Liver (tissue), 9 donors: ENCODE data around the gene MOCS3. TPM values are rescaled to one million over a fixed set of nuclear protein-coding genes. Genes with fewer than 3 reads are reported as not detected.
A peak's percentile ranks its signal among the peaks of the same experiment; 100 is the strongest.

Experiments used
- DNase-seq: peaks from one replicate; pipeline ENCODE4 v3.0.0-alpha.2; 2017; ENCODE audit warnings: low spot score
- H3K27ac ChIP-seq, 2 donors: one replicate each; pipeline ENCODE4 v1.7.0; 2013; ENCODE audit warnings: inconsistent platforms in 2 of 2, low read length in 2 of 2, control low read depth in 1 of 2, low read depth in 1 of 2, mild to moderate bottlenecking in 1 of 2
- H3K27me3 ChIP-seq, 4 donors: one replicate each; pipeline versions ENCODE4 v1.6.1 to v1.7.0; 2013; ENCODE audit warnings: low read length in 3 of 4, inconsistent platforms in 1 of 4, mild to moderate bottlenecking in 1 of 4, moderate library complexity in 1 of 4; ENCODE audit not compliant: control insufficient read depth in 4 of 4, insufficient read depth in 4 of 4
- H3K36me3 ChIP-seq, 4 donors: one replicate each; pipeline versions ENCODE4 v1.6.1 to v1.7.0; 2013; ENCODE audit warnings: low read length in 3 of 4, mild to moderate bottlenecking in 3 of 4, low read depth in 1 of 4, moderate library complexity in 1 of 4; ENCODE audit not compliant: control insufficient read depth in 4 of 4, insufficient read depth in 3 of 4
- H3K4me1 ChIP-seq, 4 donors: one replicate each; pipeline versions ENCODE4 v1.6.1 to v1.7.0; 2013; ENCODE audit warnings: low read length in 3 of 4, mild to moderate bottlenecking in 3 of 4, moderate library complexity in 1 of 4; ENCODE audit not compliant: control insufficient read depth in 4 of 4, insufficient read depth in 4 of 4
- H3K4me3 ChIP-seq, 3 donors: one replicate each; pipeline versions ENCODE4 v1.6.1 to v1.7.0; 2013; ENCODE audit warnings: low read length in 3 of 3, control low read depth in 1 of 3, low read depth in 1 of 3, mild to moderate bottlenecking in 1 of 3
- H3K9ac ChIP-seq, 2 donors: one replicate each; pipeline ENCODE4 v1.7.0; 2013; ENCODE audit warnings: low read length in 2 of 2, mild to moderate bottlenecking in 2 of 2, moderate library complexity in 2 of 2, control low read depth in 1 of 2, low read depth in 1 of 2
- H3K9me3 ChIP-seq, 4 donors: one replicate each; pipeline versions ENCODE4 v1.6.1 to v1.7.0; 2013; ENCODE audit warnings: low read length in 3 of 4; ENCODE audit not compliant: control insufficient read depth in 4 of 4
- EGR1 ChIP-seq, 2 donors: IDR thresholded peaks; 2 replicates each; pipeline ENCODE4 v1.6.1; 2016 to 2018; ENCODE audit warnings: antibody characterized with exemption in 2 of 2, low read depth in 2 of 2
- FOXA1 ChIP-seq: IDR thresholded peaks from 2 replicates; pipeline ENCODE4 v1.6.1; 2016; ENCODE audit warnings: antibody characterized with exemption
- FOXA2 ChIP-seq: IDR thresholded peaks from 2 replicates; pipeline ENCODE4 v1.6.1; 2016; ENCODE audit warnings: antibody characterized with exemption
- GABPA ChIP-seq, 2 donors: IDR thresholded peaks in 1 of 2; conservative IDR thresholded peaks in 1 of 2; 2 replicates each; pipeline ENCODE4 v1.6.1; 2016; ENCODE audit warnings: antibody characterized with exemption in 2 of 2, mild to moderate bottlenecking in 1 of 2, moderate library complexity in 1 of 2
- HNF4A ChIP-seq, 2 donors: conservative IDR thresholded peaks; 2 replicates each; pipeline ENCODE4 v1.6.1; 2016; ENCODE audit warnings: antibody characterized with exemption in 2 of 2, mild to moderate bottlenecking in 2 of 2
- HNF4G ChIP-seq: IDR thresholded peaks from 2 replicates; pipeline ENCODE4 v1.6.1; 2016; ENCODE audit warnings: antibody characterized with exemption
- JUND ChIP-seq, 2 donors: IDR thresholded peaks; 2 replicates each; pipeline ENCODE4 v1.6.1; 2016; ENCODE audit warnings: antibody characterized with exemption in 2 of 2
- NR2F2 ChIP-seq: IDR thresholded peaks from 2 replicates; pipeline ENCODE4 v1.6.1; 2016; ENCODE audit warnings: antibody characterized with exemption
- RAD21 ChIP-seq, 2 donors: IDR thresholded peaks; 2 replicates each; pipeline ENCODE4 v1.6.1; 2016; ENCODE audit warnings: antibody characterized with exemption in 2 of 2, mild to moderate bottlenecking in 2 of 2
- RXRA ChIP-seq, 2 donors: IDR thresholded peaks; 2 replicates each; pipeline ENCODE4 v1.6.1; 2017 to 2018; ENCODE audit warnings: antibody characterized with exemption in 2 of 2, mild to moderate bottlenecking in 1 of 2
- SP1 ChIP-seq: IDR thresholded peaks from 2 replicates; pipeline ENCODE4 v1.6.1; 2018; ENCODE audit warnings: antibody characterized with exemption, mild to moderate bottlenecking
- TAF1 ChIP-seq: conservative IDR thresholded peaks from 2 replicates; pipeline ENCODE4 v1.6.1; 2016; ENCODE audit warnings: antibody characterized with exemption, mild to moderate bottlenecking
- YY1 ChIP-seq: IDR thresholded peaks from 2 replicates; pipeline ENCODE4 v1.6.1; 2016; ENCODE audit warnings: antibody characterized with exemption, mild to moderate bottlenecking
- ZBTB33 ChIP-seq: IDR thresholded peaks from 2 replicates; pipeline ENCODE4 v1.6.1; 2016; ENCODE audit warnings: antibody characterized with exemption
- WGBS: extraction: QIAGEN DNeasy Blood & Tissue Kit; methylation state at CpG from one replicate; pipeline ENCODE4 v1.1.7; 2013; 5-methylcytosine and 5-hydroxymethylcytosine counted together
- polyA plus RNA-seq, 2 donors: library from polyadenylated mRNA; stranded (reverse) in 1 of 2; unstranded in 1 of 2; fragments of 200-250 nt in 1 of 2; fragments of >200 nt in 1 of 2; fragmentation: Nextera tagmentation in 1 of 2; extraction: Ambion mirVana in 1 of 2; gene quantifications; one replicate each; pipeline versions ENCODE4 v1.2.1 to v1.2.3, GENCODE V29; 2013 to 2015
- total RNA-seq, 2 donors: library from RNA; depleted of rRNA; stranded (reverse); fragments of >200 nt; gene quantifications; one replicate each; pipeline ENCODE4 v1.2.3, GENCODE V29; 2014
- TF ChIP-seq, protein P1 (sequence below): IDR thresholded peaks from 2 replicates; pipeline ENCODE4 v1.6.1; 2016; ENCODE audit warnings: antibody characterized with exemption, mild to moderate bottlenecking
- TF ChIP-seq, protein P2 (sequence below): IDR thresholded peaks from 2 replicates; pipeline ENCODE4 v1.6.1; 2016; ENCODE audit warnings: antibody characterized with exemption
- TF ChIP-seq, protein P3 (sequence below): fragments of 150-350 bp; IDR thresholded peaks from 2 replicates; pipeline ENCODE4 v1.5.1; 2017; ENCODE audit warnings: improper control_type of control experiment, low read depth, low read length; ENCODE audit not compliant: missing input control
- donor health status: healthy.
- donor health status: healthy.
- donor health status: healthy.
- donor health status: healthy.
- donor health status: healthy.

The MOCS3 gene
- total and polyA plus RNA-seq, 4 donors = 1.7 to 4.3 (median 3.2) TPM

- WGBS = under 1% methylated on average over 79 of the region's 79 CpGs
- peak overlapping the region; percentile 57 to 100 (median 84) for H3K4me3 ChIP-seq
- DNase-seq = peak; percentile 50
- H3K9ac ChIP-seq = peak overlapping the region; percentile 68 to 73
- H3K4me1 ChIP-seq = peaks cover 6 to 31% (median 28%) of the 10 kb centered on the region in 4 donors
- H3K27me3 ChIP-seq = no peaks in the 10 kb centered on the region
- no peaks in the 10 kb centered on the region for H3K9me3 ChIP-seq
- H3K27ac ChIP-seq = peak overlapping the region; percentile 99 to 100
- TF ChIP-seq RAD21 (IDR thresholded peaks at IDR 0.05) = no peak
- TF ChIP-seq, protein P1, sequence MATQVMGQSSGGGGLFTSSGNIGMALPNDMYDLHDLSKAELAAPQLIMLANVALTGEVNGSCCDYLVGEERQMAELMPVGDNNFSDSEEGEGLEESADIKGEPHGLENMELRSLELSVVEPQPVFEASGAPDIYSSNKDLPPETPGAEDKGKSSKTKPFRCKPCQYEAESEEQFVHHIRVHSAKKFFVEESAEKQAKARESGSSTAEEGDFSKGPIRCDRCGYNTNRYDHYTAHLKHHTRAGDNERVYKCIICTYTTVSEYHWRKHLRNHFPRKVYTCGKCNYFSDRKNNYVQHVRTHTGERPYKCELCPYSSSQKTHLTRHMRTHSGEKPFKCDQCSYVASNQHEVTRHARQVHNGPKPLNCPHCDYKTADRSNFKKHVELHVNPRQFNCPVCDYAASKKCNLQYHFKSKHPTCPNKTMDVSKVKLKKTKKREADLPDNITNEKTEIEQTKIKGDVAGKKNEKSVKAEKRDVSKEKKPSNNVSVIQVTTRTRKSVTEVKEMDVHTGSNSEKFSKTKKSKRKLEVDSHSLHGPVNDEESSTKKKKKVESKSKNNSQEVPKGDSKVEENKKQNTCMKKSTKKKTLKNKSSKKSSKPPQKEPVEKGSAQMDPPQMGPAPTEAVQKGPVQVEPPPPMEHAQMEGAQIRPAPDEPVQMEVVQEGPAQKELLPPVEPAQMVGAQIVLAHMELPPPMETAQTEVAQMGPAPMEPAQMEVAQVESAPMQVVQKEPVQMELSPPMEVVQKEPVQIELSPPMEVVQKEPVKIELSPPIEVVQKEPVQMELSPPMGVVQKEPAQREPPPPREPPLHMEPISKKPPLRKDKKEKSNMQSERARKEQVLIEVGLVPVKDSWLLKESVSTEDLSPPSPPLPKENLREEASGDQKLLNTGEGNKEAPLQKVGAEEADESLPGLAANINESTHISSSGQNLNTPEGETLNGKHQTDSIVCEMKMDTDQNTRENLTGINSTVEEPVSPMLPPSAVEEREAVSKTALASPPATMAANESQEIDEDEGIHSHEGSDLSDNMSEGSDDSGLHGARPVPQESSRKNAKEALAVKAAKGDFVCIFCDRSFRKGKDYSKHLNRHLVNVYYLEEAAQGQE = no peak
- no peak for TF ChIP-seq EGR1 (IDR thresholded peaks at IDR 0.05; ENCODE audit: low read depth in 2 of 2)
- TF ChIP-seq HNF4G = no peak
- no peak for TF ChIP-seq NR2F2
- no peak for TF ChIP-seq FOXA2
- no peak for TF ChIP-seq FOXA1
- TF ChIP-seq ZBTB33 = no peak
- TF ChIP-seq TAF1 = no peak
- no peak for TF ChIP-seq GABPA (IDR thresholded peaks at IDR 0.05 in 1 of 2, conservative IDR thresholded peaks at IDR 0.05 in 1 of 2)
- no peak for TF ChIP-seq HNF4A (conservative IDR thresholded peaks at IDR 0.05)
- TF ChIP-seq JUND (IDR thresholded peaks at IDR 0.05) = no peak
- TF ChIP-seq, protein P2, sequence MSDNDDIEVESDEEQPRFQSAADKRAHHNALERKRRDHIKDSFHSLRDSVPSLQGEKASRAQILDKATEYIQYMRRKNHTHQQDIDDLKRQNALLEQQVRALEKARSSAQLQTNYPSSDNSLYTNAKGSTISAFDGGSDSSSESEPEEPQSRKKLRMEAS = no peak
- H3K36me3 ChIP-seq = peaks cover 2 to 12% (median 6%) of the 10 kb centered on the region in 4 donors
Measured at GRCh38 chr20:50930139-50930975, 28.3 kb upstream of the MOCS3 start.

- no peak for DNase-seq
- Histone ChIP-seq H3K4me3 (peak overlapping the region; percentile 58 to 100 (median 64)), H3K27me3 (no peaks in the 10 kb centered on the region), H3K9me3 (no peaks in the 10 kb centered on the region), H3K4me1 (peaks cover 2 to 29% (median 26%) of the 10 kb centered on the region in 4 donors), H3K27ac (peak overlapping the region; percentile 99 to 100), H3K9ac (no peak overlapping the region), H3K36me3 (peaks cover 1 to 17% (median 11%) of the 10 kb centered on the region in 4 donors)
- WGBS = under 1% methylated on average over 41 of the region's 45 CpGs
- TF ChIP-seq RXRA (IDR thresholded peaks at IDR 0.05) = no peak
- TF ChIP-seq HNF4G = no peak
- no peak for TF ChIP-seq EGR1 (IDR thresholded peaks at IDR 0.05; ENCODE audit: low read depth in 2 of 2)
- no peak for TF ChIP-seq FOXA1
- TF ChIP-seq, protein P2 = no peak
- TF ChIP-seq, protein P3, sequence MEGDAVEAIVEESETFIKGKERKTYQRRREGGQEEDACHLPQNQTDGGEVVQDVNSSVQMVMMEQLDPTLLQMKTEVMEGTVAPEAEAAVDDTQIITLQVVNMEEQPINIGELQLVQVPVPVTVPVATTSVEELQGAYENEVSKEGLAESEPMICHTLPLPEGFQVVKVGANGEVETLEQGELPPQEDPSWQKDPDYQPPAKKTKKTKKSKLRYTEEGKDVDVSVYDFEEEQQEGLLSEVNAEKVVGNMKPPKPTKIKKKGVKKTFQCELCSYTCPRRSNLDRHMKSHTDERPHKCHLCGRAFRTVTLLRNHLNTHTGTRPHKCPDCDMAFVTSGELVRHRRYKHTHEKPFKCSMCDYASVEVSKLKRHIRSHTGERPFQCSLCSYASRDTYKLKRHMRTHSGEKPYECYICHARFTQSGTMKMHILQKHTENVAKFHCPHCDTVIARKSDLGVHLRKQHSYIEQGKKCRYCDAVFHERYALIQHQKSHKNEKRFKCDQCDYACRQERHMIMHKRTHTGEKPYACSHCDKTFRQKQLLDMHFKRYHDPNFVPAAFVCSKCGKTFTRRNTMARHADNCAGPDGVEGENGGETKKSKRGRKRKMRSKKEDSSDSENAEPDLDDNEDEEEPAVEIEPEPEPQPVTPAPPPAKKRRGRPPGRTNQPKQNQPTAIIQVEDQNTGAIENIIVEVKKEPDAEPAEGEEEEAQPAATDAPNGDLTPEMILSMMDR = no peak
- no peak for TF ChIP-seq JUND (IDR thresholded peaks at IDR 0.05)
- no peak for TF ChIP-seq ZBTB33
- TF ChIP-seq YY1 = no peak
- TF ChIP-seq GABPA (IDR thresholded peaks at IDR 0.05 in 1 of 2, conservative IDR thresholded peaks at IDR 0.05 in 1 of 2) = no peak
- no peak for TF ChIP-seq SP1
- no peak for TF ChIP-seq RAD21 (IDR thresholded peaks at IDR 0.05)
Measured at GRCh38 chr20:50930976-50931305, 27.7 kb upstream of the MOCS3 start.
